Sigmoid colon (tissue), 7 donors: ENCODE measurements around the gene CSTB. TPM values are rescaled to one million over a fixed set of nuclear protein-coding genes. Genes with fewer than 3 reads are reported as not detected.
A peak's percentile ranks its signal among the peaks of the same experiment; 100 is the strongest.

Experiments
- DNase-seq: peaks from one replicate; pipeline ENCODE4 v3.0.0-alpha.2; 2019
- H3K27ac ChIP-seq, 4 donors: fragments of 200-600 bp; sonication (generic); one replicate each; pipeline ENCODE4 v1.5.1; 2016 to 2019; ENCODE audit warnings: mild to moderate bottlenecking in 1 of 4
- H3K27me3 ChIP-seq, 3 donors: fragments of 200-600 bp; sonication (generic); one replicate each; pipeline ENCODE4 v1.5.1; 2019; ENCODE audit warnings: mild to moderate bottlenecking in 1 of 3
- H3K36me3 ChIP-seq, 4 donors: fragments of 200-600 bp; sonication (generic); one replicate each; pipeline ENCODE4 v1.5.1; 2016 to 2019
- H3K4me1 ChIP-seq, 4 donors: fragments of 200-600 bp; sonication (generic); one replicate each; pipeline ENCODE4 v1.5.1; 2017 to 2019
- H3K4me3 ChIP-seq, 4 donors: fragments of 200-600 bp; sonication (generic); one replicate each; pipeline ENCODE4 v1.5.1; 2017 to 2019; ENCODE audit warnings: mild to moderate bottlenecking in 2 of 4, moderate library complexity in 1 of 4
- H3K9me3 ChIP-seq, 4 donors: fragments of 200-600 bp in 3 of 4; sonication (generic) in 3 of 4; one replicate each; pipeline versions ENCODE4 v1.5.1 to v1.6.1; 2013 to 2019
- CTCF ChIP-seq, 4 experiments: fragments of 450-650 bp in 3 of 4; fragments of 200-600 bp in 1 of 4; IDR thresholded peaks; one replicate each; pipeline ENCODE4 v1.5.1; 2016 to 2019; ENCODE audit warnings: antibody characterized with exemption in 4 of 4, mild to moderate bottlenecking in 3 of 4, moderate library complexity in 2 of 4
- EP300 ChIP-seq, 4 donors: sonication (generic); formaldehyde crosslinking; IDR thresholded peaks; one replicate each; pipeline ENCODE4 v1.6.1; 2017; ENCODE audit warnings: antibody characterized with exemption in 4 of 4
- POLR2A ChIP-seq, 2 donors: fragments of 450-650 bp; IDR thresholded peaks; one replicate each; pipeline ENCODE4 v1.6.1; 2016; ENCODE audit warnings: antibody characterized with exemption in 2 of 2, mild to moderate bottlenecking in 2 of 2, moderate library complexity in 2 of 2
- POLR2AphosphoS5 ChIP-seq, 4 donors: sonication (generic); formaldehyde crosslinking; IDR thresholded peaks; one replicate each; pipeline ENCODE4 v1.6.1; 2017; ENCODE audit warnings: antibody characterized with exemption in 4 of 4
- WGBS, 2 donors: extraction: QIAGEN DNeasy Blood & Tissue Kit; methylation state at CpG; one replicate each; pipeline ENCODE4 v1.1.7; 2013; 5-methylcytosine and 5-hydroxymethylcytosine counted together
- intact Hi-C: fragments of 100-400 bp; cut with DNase I; formaldehyde crosslinking; loops from one replicate; pipeline ENCODE4 v1.15.1; 2023
- polyA plus RNA-seq, 3 donors: library from polyadenylated mRNA; stranded (reverse); fragments of 200-250 nt; gene quantifications; one replicate each; pipeline ENCODE4 v1.2.3, GENCODE V29; 2013
- total RNA-seq, 4 donors: library from RNA; depleted of rRNA; stranded (reverse); fragments of >200 nt; gene quantifications; one replicate each; pipeline ENCODE4 v1.1.0, GENCODE V29; 2016
- donor health status: healthy with polysubstance abuse.
- donor health status: Bipolar disorder and iron deficiency.
- donor health status: healthy.

Gene CSTB
- total and polyA plus RNA-seq, 7 donors: 7.1 to 167 (median 9.7) TPM

GRCh38 chr21:43813656-43813980, 37.5 kb upstream of the CSTB start:
- no peak for DNase-seq
- Histone ChIP-seq H3K4me1 (peaks cover 0 to 10% (median 9%) of the 10 kb centered on the region in 4 donors), H3K9me3 (no peaks in the 10 kb centered on the region), H3K36me3 (no peaks in the 10 kb centered on the region), H3K4me3 (no peak overlapping the region), H3K27ac (no peak overlapping the region), H3K27me3 (peaks cover 0 to 11% (median 0%) of the 10 kb centered on the region in 3 donors)
- WGBS, 2 donors: 60 to 84% methylated on average over 5 of the region's 5 CpGs
- TF ChIP-seq POLR2AphosphoS5 (IDR thresholded peaks at IDR 0.05) (no peak), POLR2A (IDR thresholded peaks at IDR 0.05) (no peak), CTCF (IDR thresholded peaks at IDR 0.05) (no peak), EP300 (IDR thresholded peaks at IDR 0.05) (no peak)
- intact Hi-C loops: no loop called here

DNA sequence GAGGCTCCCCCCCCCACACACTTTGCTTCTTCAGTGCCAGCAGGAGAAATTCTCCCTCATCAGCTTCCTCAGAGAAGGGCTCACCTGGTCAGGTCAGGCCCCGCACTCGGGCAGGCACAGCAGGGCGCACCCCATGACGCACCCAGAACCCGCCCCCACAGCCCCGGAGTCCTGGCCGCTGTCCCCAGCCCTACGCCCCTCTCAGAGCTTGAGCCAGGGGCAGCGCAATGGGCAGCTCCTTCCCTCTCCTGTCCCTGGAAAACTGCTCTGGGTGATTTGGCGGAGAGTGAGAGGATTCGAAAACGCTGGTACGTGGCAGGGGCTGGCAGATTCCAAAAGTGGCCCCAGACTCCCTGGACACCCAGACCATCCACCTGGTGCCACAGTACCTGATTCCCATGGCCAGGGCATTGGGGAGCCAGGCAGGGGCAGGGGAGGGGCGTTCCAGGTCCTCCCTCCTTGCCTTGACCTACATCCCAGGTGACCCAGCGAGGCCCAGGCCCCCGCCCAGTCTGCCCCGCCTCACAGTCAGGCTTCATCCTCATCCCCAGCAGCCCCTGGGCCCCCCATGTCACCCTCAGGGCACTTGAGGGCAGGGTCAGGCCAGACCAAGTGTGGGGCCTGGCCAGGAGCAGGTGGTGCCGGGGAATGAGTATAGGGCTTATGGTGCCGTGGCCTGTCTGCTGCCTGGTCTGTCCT, 37.0 kb upstream of the CSTB start:
- 76 to 91% methylated on average over 19 of the region's 19 CpGs for WGBS, 2 donors
- Histone ChIP-seq H3K27me3 (peaks cover 0 to 11% (median 0%) of the 10 kb centered on the region in 3 donors), H3K27ac (no peak overlapping the region), H3K4me1 (peaks cover 0 to 10% (median 9%) of the 10 kb centered on the region in 4 donors), H3K9me3 (no peaks in the 10 kb centered on the region), H3K4me3 (no peak overlapping the region), H3K36me3 (no peaks in the 10 kb centered on the region)
- intact Hi-C loops: no loop called here
- no peak for DNase-seq
- TF ChIP-seq EP300 (IDR thresholded peaks at IDR 0.05) (no peak), CTCF (IDR thresholded peaks at IDR 0.05) (no peak), POLR2A (IDR thresholded peaks at IDR 0.05) (no peak), POLR2AphosphoS5 (IDR thresholded peaks at IDR 0.05) (no peak)

GRCh38 chr21:43812139-43812821, 36.2 kb upstream of the CSTB start:
- H3K4me3 ChIP-seq: peak overlapping the region in 2 of 4 donors; percentile 10 to 13
- H3K36me3 ChIP-seq: no peaks in the 10 kb centered on the region
- H3K9me3 ChIP-seq: no peaks in the 10 kb centered on the region
- intact Hi-C loops: no loop called here
- no peak for TF ChIP-seq POLR2AphosphoS5 (IDR thresholded peaks at IDR 0.05)
- TF ChIP-seq POLR2A (IDR thresholded peaks at IDR 0.05): no peak
- TF ChIP-seq EP300 (IDR thresholded peaks at IDR 0.05): no peak
- TF ChIP-seq CTCF (IDR thresholded peaks at IDR 0.05): no peak
- H3K4me1 ChIP-seq: peaks cover 0 to 10% (median 9%) of the 10 kb centered on the region in 4 donors
- H3K27me3 ChIP-seq: peaks cover 0 to 11% (median 0%) of the 10 kb centered on the region in 3 donors
- H3K27ac ChIP-seq: no peak overlapping the region
- 13 to 64% methylated on average over 27 of the region's 27 CpGs for WGBS, 2 donors
- DNase-seq: no peak

GRCh38 chr21:43811262-43812105, 35.4 kb upstream of the CSTB start:
- H3K27me3 ChIP-seq: peaks cover 0 to 11% (median 0%) of the 10 kb centered on the region in 3 donors
- peak overlapping the region in 2 of 4 donors; percentile 10 to 13 for H3K4me3 ChIP-seq
- no peaks in the 10 kb centered on the region for H3K9me3 ChIP-seq
- TF ChIP-seq POLR2A (IDR thresholded peaks at IDR 0.05): no peak
- no peak for TF ChIP-seq EP300 (IDR thresholded peaks at IDR 0.05)
- TF ChIP-seq POLR2AphosphoS5 (IDR thresholded peaks at IDR 0.05): no peak
- TF ChIP-seq CTCF (IDR thresholded peaks at IDR 0.05): no peak
- no peak for DNase-seq
- WGBS, 2 donors: 37 to 83% methylated on average over 24 of the region's 24 CpGs
- H3K4me1 ChIP-seq: peaks cover 0 to 10% (median 9%) of the 10 kb centered on the region in 4 donors
- intact Hi-C loops: no loop called here
- H3K36me3 ChIP-seq: no peaks in the 10 kb centered on the region
- H3K27ac ChIP-seq: no peak overlapping the region
